ENCODE data around the gene CCDC102B.
"Not testable (repeated sequence)": the region's sequence is repeated elsewhere in the genome, so short reads cannot be mapped to it uniquely, and the experiment has no call there.

The CCDC102B gene

DNA sequence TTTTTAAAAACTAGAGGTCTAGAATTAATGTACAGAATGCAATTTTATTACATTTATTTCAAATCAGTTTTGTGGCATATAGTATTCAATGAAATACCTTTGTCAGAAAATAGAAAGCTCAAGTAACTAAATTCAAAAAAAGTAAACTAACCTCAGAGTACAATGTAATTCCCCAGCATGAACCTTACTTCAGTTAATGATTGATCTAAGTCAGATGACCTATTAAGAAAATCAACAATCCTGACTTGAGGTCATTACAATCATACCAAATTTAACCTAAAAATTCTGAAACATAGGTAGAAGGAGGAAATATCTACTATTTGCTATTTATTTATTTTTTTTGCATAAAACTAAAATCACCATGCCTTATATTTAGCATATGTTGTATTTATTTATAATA, 142.9 kb downstream of the CCDC102B start:
- no peaks in the 10 kb centered on the region for H3K36me3 ChIP-seq (ENCODE audit: control insufficient read depth, insufficient read depth, low read length)
- H3K4me1 ChIP-seq (ENCODE audit: control insufficient read depth, insufficient read depth, low read length): peaks cover 45% of the 10 kb centered on the region
- H3K9me3 ChIP-seq (ENCODE audit: control insufficient read depth, insufficient read depth, low read depth, low read length): peaks cover 5% of the 10 kb centered on the region; the same call in 1 of the 2 replicates
- H3K4me3 ChIP-seq (ENCODE audit: low read depth, low read length): no peak overlapping the region
- H3K27me3 ChIP-seq (ENCODE audit: control insufficient read depth, insufficient read depth, low read length): no peaks in the 10 kb centered on the region
- no peak overlapping the region for H3K9ac ChIP-seq (ENCODE audit: low read length)
- H3K27ac ChIP-seq (ENCODE audit: low read depth, low read length): peak overlapping the region; percentile 47; the same call in 1 of the 2 replicates

DNA sequence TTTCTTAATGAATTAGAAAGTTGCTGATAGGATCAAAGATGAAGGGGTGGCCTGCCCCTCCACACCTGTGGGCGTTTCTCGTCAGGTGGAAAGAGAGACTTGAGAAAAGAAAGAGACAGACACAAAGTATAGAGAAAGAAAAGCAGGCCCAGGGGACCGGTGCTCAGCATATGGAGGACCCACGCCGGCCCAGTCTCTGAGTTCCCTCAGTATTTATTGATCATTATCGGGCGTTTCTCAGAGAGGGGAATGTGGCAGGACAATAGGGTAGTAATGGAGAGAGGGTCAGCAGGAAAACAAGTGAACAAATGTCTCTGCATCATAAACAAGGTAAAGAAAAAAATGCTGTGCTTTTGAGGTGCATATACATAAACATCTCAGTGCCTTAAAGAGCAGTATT, 144.3 kb downstream of the CCDC102B start:
- Histone ChIP-seq H3K27me3 (ENCODE audit: control insufficient read depth, insufficient read depth, low read length) (no peaks in the 10 kb centered on the region), H3K9me3 (ENCODE audit: control insufficient read depth, insufficient read depth, low read depth, low read length) (peaks cover 5% of the 10 kb centered on the region; the same call in 1 of the 2 replicates), H3K27ac (ENCODE audit: low read depth, low read length) (peak overlapping the region; percentile 96), H3K4me3 (ENCODE audit: low read depth, low read length) (peak overlapping the region; percentile 45; the same call in 1 of the 2 replicates), H3K36me3 (ENCODE audit: control insufficient read depth, insufficient read depth, low read length) (no peaks in the 10 kb centered on the region), H3K9ac (ENCODE audit: low read length) (peak overlapping the region; percentile 76), H3K4me1 (ENCODE audit: control insufficient read depth, insufficient read depth, low read length) (peaks cover 42% of the 10 kb centered on the region)

DNA sequence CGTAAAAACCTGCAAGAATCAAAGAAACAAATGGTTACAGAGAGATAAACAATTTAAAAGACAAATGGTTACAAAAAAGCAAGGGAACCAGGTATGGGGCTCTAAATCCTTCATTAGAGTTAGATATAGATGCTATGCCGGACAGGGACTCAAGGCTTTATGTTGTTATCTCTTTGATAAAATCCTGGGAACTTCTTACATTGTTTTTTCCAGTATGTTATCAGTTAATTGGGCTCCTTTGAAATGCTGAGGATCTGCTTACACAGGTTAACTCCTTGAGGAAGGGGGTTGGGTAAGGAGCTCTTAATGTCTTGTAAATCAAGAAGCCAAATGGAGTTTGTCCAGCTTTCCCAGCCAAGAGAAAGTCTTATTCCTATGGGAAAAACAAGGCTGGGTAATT, 146.0 kb downstream of the CCDC102B start:
- Histone ChIP-seq H3K4me1 (ENCODE audit: control insufficient read depth, insufficient read depth, low read length) (peaks cover 42% of the 10 kb centered on the region), H3K27ac (ENCODE audit: low read depth, low read length) (peak overlapping the region; percentile 97; the same call in 1 of the 2 replicates), H3K9ac (ENCODE audit: low read length) (peak overlapping the region; percentile 77), H3K4me3 (ENCODE audit: low read depth, low read length) (peak overlapping the region; percentile 42; the same call in 1 of the 2 replicates)
- H3K27me3 ChIP-seq (ENCODE audit: control insufficient read depth, insufficient read depth, low read length); H3K36me3 ChIP-seq (ENCODE audit: control insufficient read depth, insufficient read depth, low read length); H3K9me3 ChIP-seq (ENCODE audit: control insufficient read depth, insufficient read depth, low read depth, low read length): not testable (repeated sequence)

GRCh38 chr18:68944330-68944729, 146.4 kb downstream of the CCDC102B start:
- Histone ChIP-seq H3K9me3 (ENCODE audit: control insufficient read depth, insufficient read depth, low read depth, low read length) (no peaks in the 10 kb centered on the region), H3K4me3 (ENCODE audit: low read depth, low read length) (peak overlapping the region; percentile 42; the same call in 1 of the 2 replicates), H3K9ac (ENCODE audit: low read length) (peak overlapping the region; percentile 77), H3K4me1 (ENCODE audit: control insufficient read depth, insufficient read depth, low read length) (peaks cover 42% of the 10 kb centered on the region), H3K27ac (ENCODE audit: low read depth, low read length) (peak overlapping the region; percentile 97; the same call in 1 of the 2 replicates), H3K36me3 (ENCODE audit: control insufficient read depth, insufficient read depth, low read length) (no peaks in the 10 kb centered on the region), H3K27me3 (ENCODE audit: control insufficient read depth, insufficient read depth, low read length) (no peaks in the 10 kb centered on the region)

DNA sequence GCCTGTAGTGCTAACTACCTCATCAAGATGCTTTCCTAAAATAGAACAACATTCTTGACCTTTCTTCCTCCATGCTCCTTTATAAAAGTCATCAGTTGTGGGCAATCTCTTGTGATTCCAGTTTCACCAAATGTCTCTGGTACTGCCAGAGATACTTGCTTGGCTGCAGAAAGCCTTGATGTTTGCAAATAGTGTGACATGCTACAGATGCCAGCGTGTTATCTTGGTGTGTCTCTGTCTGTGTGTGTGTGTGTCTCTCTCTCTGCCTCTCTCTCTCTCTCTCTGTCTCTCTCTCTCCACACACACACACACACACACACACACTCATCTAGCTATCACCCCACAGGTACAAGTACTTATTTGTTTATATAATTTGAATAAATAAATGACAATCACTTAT, 146.9 kb downstream of the CCDC102B start:
- H3K36me3 ChIP-seq (ENCODE audit: control insufficient read depth, insufficient read depth, low read length): no peaks in the 10 kb centered on the region

GRCh38 chr18:68948622-68949021, 150.7 kb downstream of the CCDC102B start:
- no peaks in the 10 kb centered on the region for H3K36me3 ChIP-seq (ENCODE audit: control insufficient read depth, insufficient read depth, low read length)
- H3K4me1 ChIP-seq (ENCODE audit: control insufficient read depth, insufficient read depth, low read length): peaks cover 21% of the 10 kb centered on the region
- no peaks in the 10 kb centered on the region for H3K27me3 ChIP-seq (ENCODE audit: control insufficient read depth, insufficient read depth, low read length)
- no peak overlapping the region for H3K9ac ChIP-seq (ENCODE audit: low read length)
- H3K27ac ChIP-seq (ENCODE audit: low read depth, low read length): no peak overlapping the region
- no peaks in the 10 kb centered on the region for H3K9me3 ChIP-seq (ENCODE audit: control insufficient read depth, insufficient read depth, low read depth, low read length)
- no peak overlapping the region for H3K4me3 ChIP-seq (ENCODE audit: low read depth, low read length)

More for the DNA sequence above, 146.9 kb downstream of the CCDC102B start:
- no peaks in the 10 kb centered on the region for H3K9me3 ChIP-seq (ENCODE audit: control insufficient read depth, insufficient read depth, low read depth, low read length)
- peaks cover 42% of the 10 kb centered on the region for H3K4me1 ChIP-seq (ENCODE audit: control insufficient read depth, insufficient read depth, low read length)
- H3K4me3 ChIP-seq (ENCODE audit: low read depth, low read length): no peak overlapping the region
- H3K27ac ChIP-seq (ENCODE audit: low read depth, low read length): peak overlapping the region; percentile 97; the same call in 1 of the 2 replicates
- H3K9ac ChIP-seq (ENCODE audit: low read length): no peak overlapping the region
- no peaks in the 10 kb centered on the region for H3K27me3 ChIP-seq (ENCODE audit: control insufficient read depth, insufficient read depth, low read length)

DNA sequence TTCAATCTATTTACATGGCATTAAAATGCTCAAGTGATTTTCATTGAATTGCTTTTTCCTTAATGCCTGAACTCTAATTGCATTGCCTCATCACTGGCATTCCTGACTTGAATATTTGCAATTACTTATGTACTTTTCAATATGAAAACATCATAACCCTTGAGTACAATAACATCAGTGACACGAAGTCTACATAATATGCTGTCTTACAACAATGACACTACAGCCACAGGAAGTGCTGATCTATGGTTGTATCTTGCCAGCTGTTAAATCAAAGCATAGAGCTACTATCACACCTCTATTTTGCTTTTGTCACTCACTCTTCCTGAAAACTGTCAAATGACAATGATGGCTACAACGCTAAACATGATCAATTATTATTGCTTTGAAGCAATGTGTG, 156.9 kb downstream of the CCDC102B start:
- Histone ChIP-seq H3K27ac (ENCODE audit: low read depth, low read length) (no peak overlapping the region), H3K9ac (ENCODE audit: low read length) (no peak overlapping the region), H3K4me3 (ENCODE audit: low read depth, low read length) (no peak overlapping the region), H3K4me1 (ENCODE audit: control insufficient read depth, insufficient read depth, low read length) (peaks cover 11% of the 10 kb centered on the region; the same call in 1 of the 2 replicates), H3K36me3 (ENCODE audit: control insufficient read depth, insufficient read depth, low read length) (no peaks in the 10 kb centered on the region), H3K27me3 (ENCODE audit: control insufficient read depth, insufficient read depth, low read length) (no peaks in the 10 kb centered on the region), H3K9me3 (ENCODE audit: control insufficient read depth, insufficient read depth, low read depth, low read length) (no peaks in the 10 kb centered on the region)

DNA sequence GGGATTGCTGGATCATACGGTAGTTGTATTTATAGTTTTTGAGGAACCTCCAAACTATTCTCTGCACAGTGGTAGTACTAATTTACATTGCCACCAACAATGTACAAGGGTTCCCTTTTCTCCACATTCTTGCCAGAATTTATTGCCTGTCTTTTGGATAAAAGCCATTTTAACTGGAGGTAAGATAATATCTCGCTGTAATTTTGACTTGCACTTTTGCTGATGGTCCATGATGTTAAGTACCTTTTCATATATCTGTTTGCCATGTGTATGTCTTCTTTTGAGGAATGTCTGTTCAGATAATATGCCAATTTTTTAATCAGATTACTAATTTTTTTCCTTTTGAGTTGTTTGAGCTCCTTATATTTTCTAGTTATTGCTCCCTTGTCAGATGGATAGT, 158.8 kb downstream of the CCDC102B start:
- no peak overlapping the region for H3K9ac ChIP-seq (ENCODE audit: low read length)
- H3K27ac ChIP-seq (ENCODE audit: low read depth, low read length): no peak overlapping the region
- H3K27me3 ChIP-seq (ENCODE audit: control insufficient read depth, insufficient read depth, low read length): no peaks in the 10 kb centered on the region
- no peaks in the 10 kb centered on the region for H3K9me3 ChIP-seq (ENCODE audit: control insufficient read depth, insufficient read depth, low read depth, low read length)
- H3K4me1 ChIP-seq (ENCODE audit: control insufficient read depth, insufficient read depth, low read length): peaks cover 19% of the 10 kb centered on the region
- no peaks in the 10 kb centered on the region for H3K36me3 ChIP-seq (ENCODE audit: control insufficient read depth, insufficient read depth, low read length)
- H3K4me3 ChIP-seq (ENCODE audit: low read depth, low read length): no peak overlapping the region

DNA sequence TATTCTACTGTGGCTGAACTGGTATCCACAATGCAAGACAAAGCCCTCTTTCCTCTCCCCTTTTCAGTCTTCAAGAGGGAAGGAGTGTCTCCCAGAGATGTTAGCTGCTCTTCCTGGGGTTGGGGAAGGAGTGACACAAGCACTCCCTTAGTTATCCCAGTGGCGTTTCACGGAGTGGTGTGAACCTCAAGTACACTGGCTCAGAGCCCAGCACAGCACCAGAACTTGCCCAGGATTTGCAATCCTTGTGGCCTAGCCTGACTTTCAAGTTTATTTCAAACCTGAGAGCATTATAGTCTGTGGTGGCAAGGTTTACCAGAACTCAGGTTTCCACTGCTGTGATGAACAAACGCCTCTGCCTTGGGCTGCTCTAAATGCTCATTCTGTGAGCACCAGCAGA, 162.5 kb downstream of the CCDC102B start:
- H3K9ac ChIP-seq (ENCODE audit: low read length): no peak overlapping the region
- no peak overlapping the region for H3K4me3 ChIP-seq (ENCODE audit: low read depth, low read length)
- H3K27ac ChIP-seq (ENCODE audit: low read depth, low read length): no peak overlapping the region
- H3K27me3 ChIP-seq (ENCODE audit: control insufficient read depth, insufficient read depth, low read length): no peaks in the 10 kb centered on the region
- peaks cover 12% of the 10 kb centered on the region for H3K4me1 ChIP-seq (ENCODE audit: control insufficient read depth, insufficient read depth, low read length)
- no peaks in the 10 kb centered on the region for H3K9me3 ChIP-seq (ENCODE audit: control insufficient read depth, insufficient read depth, low read depth, low read length)
- no peaks in the 10 kb centered on the region for H3K36me3 ChIP-seq (ENCODE audit: control insufficient read depth, insufficient read depth, low read length)

- Histone ChIP-seq H3K9ac (ENCODE audit: low read length) (no peak overlapping the region), H3K27me3 (ENCODE audit: control insufficient read depth, insufficient read depth, low read length) (no peaks in the 10 kb centered on the region), H3K36me3 (ENCODE audit: control insufficient read depth, insufficient read depth, low read length) (no peaks in the 10 kb centered on the region), H3K4me3 (ENCODE audit: low read depth, low read length) (no peak overlapping the region), H3K27ac (ENCODE audit: low read depth, low read length) (no peak overlapping the region), H3K4me1 (ENCODE audit: control insufficient read depth, insufficient read depth, low read length) (peaks cover 17% of the 10 kb centered on the region), H3K9me3 (ENCODE audit: control insufficient read depth, insufficient read depth, low read depth, low read length) (no peaks in the 10 kb centered on the region)
Measured at GRCh38 chr18:68962623-68963022, 164.7 kb downstream of the CCDC102B start.

DNA sequence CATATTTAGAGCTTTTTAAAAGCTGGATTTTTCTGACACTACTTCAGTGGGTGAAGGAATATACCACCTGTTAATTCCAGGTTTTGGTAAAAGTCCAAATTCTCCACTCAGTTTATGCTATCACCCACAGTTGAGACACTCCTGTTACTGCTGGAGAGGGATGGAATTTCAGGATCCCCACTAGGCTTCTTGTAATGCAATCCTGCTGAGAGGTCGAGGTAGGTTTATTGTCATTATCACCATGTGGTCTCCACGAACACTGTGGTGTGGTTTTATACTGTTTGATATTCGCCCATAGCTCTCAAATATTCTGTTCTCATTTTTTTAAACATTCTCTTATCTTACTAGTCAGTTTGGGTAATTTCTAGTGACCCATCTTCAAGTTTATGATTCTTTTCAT, 167.9 kb downstream of the CCDC102B start:
- H3K4me1 ChIP-seq (ENCODE audit: control insufficient read depth, insufficient read depth, low read length): peaks cover 9% of the 10 kb centered on the region
- H3K4me3 ChIP-seq (ENCODE audit: low read depth, low read length): no peak overlapping the region
- no peaks in the 10 kb centered on the region for H3K9me3 ChIP-seq (ENCODE audit: control insufficient read depth, insufficient read depth, low read depth, low read length)
- H3K27ac ChIP-seq (ENCODE audit: low read depth, low read length): no peak overlapping the region
- no peak overlapping the region for H3K9ac ChIP-seq (ENCODE audit: low read length)
- no peaks in the 10 kb centered on the region for H3K36me3 ChIP-seq (ENCODE audit: control insufficient read depth, insufficient read depth, low read length)
- H3K27me3 ChIP-seq (ENCODE audit: control insufficient read depth, insufficient read depth, low read length): no peaks in the 10 kb centered on the region

DNA sequence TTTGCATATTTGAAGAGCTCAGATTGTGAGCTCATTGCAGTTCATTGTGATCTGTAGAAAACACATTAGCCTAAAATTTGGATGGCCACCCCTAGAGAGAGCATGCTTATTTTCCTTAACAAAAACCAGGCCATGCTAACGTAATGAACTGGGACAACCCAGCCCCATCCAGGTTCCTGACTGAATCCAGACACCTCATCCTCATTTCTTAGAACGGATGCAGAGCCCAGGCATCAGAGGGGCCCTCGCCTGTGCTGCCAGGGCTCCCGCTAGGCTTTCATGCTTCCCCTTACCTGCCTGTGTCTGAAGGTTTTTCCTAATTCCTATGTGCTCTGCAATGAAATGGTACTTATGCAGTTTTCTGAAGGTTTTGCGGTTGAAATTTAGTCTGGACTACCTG, 171.1 kb downstream of the CCDC102B start:
- H3K27ac ChIP-seq (ENCODE audit: low read depth, low read length): no peak overlapping the region
- no peaks in the 10 kb centered on the region for H3K27me3 ChIP-seq (ENCODE audit: control insufficient read depth, insufficient read depth, low read length)
- no peaks in the 10 kb centered on the region for H3K36me3 ChIP-seq (ENCODE audit: control insufficient read depth, insufficient read depth, low read length)
- no peak overlapping the region for H3K4me3 ChIP-seq (ENCODE audit: low read depth, low read length)
- no peaks in the 10 kb centered on the region for H3K9me3 ChIP-seq (ENCODE audit: control insufficient read depth, insufficient read depth, low read depth, low read length)
- peaks cover 14% of the 10 kb centered on the region for H3K4me1 ChIP-seq (ENCODE audit: control insufficient read depth, insufficient read depth, low read length)
- no peak overlapping the region for H3K9ac ChIP-seq (ENCODE audit: low read length)

All from HUES6 (cell line).